ENCODE measurements around the gene PNPLA5. TPM values are rescaled to one million over a fixed set of nuclear protein-coding genes. Genes with fewer than 3 reads are reported as not detected.
"Not testable (repeated sequence)": the region's sequence is repeated elsewhere in the genome, so short reads cannot be mapped to it uniquely, and the experiment has no call there.

The PNPLA5 gene
- total and polyA plus RNA-seq, 9 of the 15 experiments (the other 6 are each of a cell fraction or from before 2014, with no cell fraction given) = not detected

GRCh38 chr22:43905681-43906080 lies 13.9 kb upstream of the PNPLA5 start:
- ChIA-PET CTCF (ENCODE audit: low intra/inter-chr PET ratio) (no interaction called here), POLR2A (no interaction called here)
- ATAC-seq (no peak), FAIRE-seq (no peak), DNase-seq (ENCODE audit: extremely low read depth in 1 of 4, low spot score in 3 of 4) (no peak)
- H2AFZ ChIP-seq (ENCODE audit: low read depth, low read length) = no peak overlapping the region
- TF ChIP-seq NR2C2 (CRISPR knock-in tag; IDR thresholded peaks at IDR 0.05) (no peak), NR2C2 (tag; IDR thresholded peaks at IDR 0.05) (no peak), REST (IDR thresholded peaks at IDR 0.05; ENCODE audit: borderline replicate concordance) (peak; percentile 19; the same call in 1 of the 2 replicates), REST (CRISPR knock-in tag; IDR thresholded peaks at IDR 0.05; ENCODE audit: low read depth) (no peak)
- no peaks in the 10 kb centered on the region for H3K36me3 ChIP-seq (ENCODE audit: control insufficient read depth, insufficient read depth, low read length)
- 0% methylated on average over 6 of the region's 7 CpGs for WGBS (ENCODE audit: insufficient coverage, low coverage, missing lambda C conversion rate)
- H3K9me1 ChIP-seq (ENCODE audit: control insufficient read depth, insufficient read depth, low read length) = no peaks in the 10 kb centered on the region
- no peak overlapping the region for H3K4me3 ChIP-seq
- no peak overlapping the region for H3K27ac ChIP-seq (ENCODE audit: extremely low read depth, low read depth, low read length)
- intact Hi-C loops (cut with micrococcal nuclease) (no loop called here), in situ Hi-C loops (cut with MboI) (no loop called here)
- H3K4me1 ChIP-seq (replicated peaks in 1 of 2; ENCODE audit: control insufficient read depth in 2 of 2, insufficient read depth in 2 of 2, low read length in 2 of 2) = no peaks in the 10 kb centered on the region; a peak in 1 of 5 replicates
- H3K79me2 ChIP-seq (ENCODE audit: control insufficient read depth, insufficient read depth, low read length) = no peaks in the 10 kb centered on the region
- peaks cover 0 to 9% of the 10 kb centered on the region in 2 experiments; a peak in 1 of 5 replicates for H3K27me3 ChIP-seq (ENCODE audit: control insufficient read depth in 2 of 2, insufficient read depth in 2 of 2, low read length in 2 of 2)
- BruUV-seq (replicated peaks) = no TSS peak
- no peaks in the 10 kb centered on the region for H4K20me1 ChIP-seq (replicated peaks; ENCODE audit: control insufficient read depth, insufficient read depth, low read length)
- no peak overlapping the region for H3K9ac ChIP-seq (ENCODE audit: insufficient read depth in 1 of 2, low read depth in 2 of 2, low read length in 2 of 2)
- no peak overlapping the region for H3K4me2 ChIP-seq (ENCODE audit: insufficient read depth, low read length)
- no peaks in the 10 kb centered on the region for H3K9me3 ChIP-seq (replicated peaks; ENCODE audit: control insufficient read depth, insufficient read depth, low read depth, low read length)

DNA sequence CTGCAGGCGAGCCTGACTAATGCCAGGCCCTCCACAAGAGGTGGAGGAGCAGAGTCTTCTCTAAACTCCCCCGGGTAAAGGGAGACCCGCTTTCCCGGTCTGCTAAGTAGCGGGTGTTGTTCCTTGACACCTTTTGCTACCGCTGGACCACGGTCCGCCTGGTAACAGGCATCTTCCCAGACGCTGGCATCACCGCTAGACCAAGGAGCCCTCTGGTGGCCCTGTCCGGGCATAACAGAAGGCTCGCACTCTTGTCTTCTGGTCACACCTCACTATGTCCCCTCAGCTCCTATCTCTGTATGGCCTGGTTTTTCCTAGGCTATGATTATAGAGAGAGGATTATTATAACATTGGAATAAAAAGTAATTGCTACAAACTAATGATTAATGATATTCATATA lies 12.6 kb upstream of the PNPLA5 start:
- CTCF ChIA-PET (ENCODE audit: low intra/inter-chr PET ratio) = not testable (repeated sequence)

More for the DNA sequence above, 12.6 kb upstream of the PNPLA5 start:
- H4K20me1 ChIP-seq (replicated peaks; ENCODE audit: control insufficient read depth, insufficient read depth, low read length); H3K36me3 ChIP-seq (ENCODE audit: control insufficient read depth, insufficient read depth, low read length); FAIRE-seq; H3K9ac ChIP-seq (ENCODE audit: insufficient read depth in 1 of 2, low read depth in 2 of 2, low read length in 2 of 2); H3K9me3 ChIP-seq (replicated peaks; ENCODE audit: control insufficient read depth, insufficient read depth, low read depth, low read length); H2AFZ ChIP-seq (ENCODE audit: low read depth, low read length); in situ Hi-C loops (cut with MboI); H3K4me3 ChIP-seq; intact Hi-C loops (cut with micrococcal nuclease); BruUV-seq (replicated peaks); H3K27ac ChIP-seq (ENCODE audit: extremely low read depth, low read depth, low read length); H3K27me3 ChIP-seq (ENCODE audit: control insufficient read depth in 2 of 2, insufficient read depth in 2 of 2, low read length in 2 of 2); H3K4me2 ChIP-seq (ENCODE audit: insufficient read depth, low read length); H3K9me1 ChIP-seq (ENCODE audit: control insufficient read depth, insufficient read depth, low read length); ATAC-seq; H3K79me2 ChIP-seq (ENCODE audit: control insufficient read depth, insufficient read depth, low read length); DNase-seq (ENCODE audit: extremely low read depth in 1 of 4, low spot score in 3 of 4); H3K4me1 ChIP-seq (replicated peaks in 1 of 2; ENCODE audit: control insufficient read depth in 2 of 2, insufficient read depth in 2 of 2, low read length in 2 of 2); POLR2A ChIA-PET: not testable (repeated sequence)
- 7% methylated on average over 3 of the region's 12 CpGs for WGBS (ENCODE audit: insufficient coverage, low coverage, missing lambda C conversion rate)
